Islet precursor cell (in vitro differentiated cells): Measurements from ENCODE around the gene SFMBT2.
"Not testable (repeated sequence)": the region's sequence is repeated elsewhere in the genome, so short reads cannot be mapped to it uniquely, and the experiment has no call there.

ENCODE experiments used
- DNase-seq: peaks from one replicate; pipeline ENCODE4 v3.0.0-alpha.2; 2018

The SFMBT2 gene

DNA sequence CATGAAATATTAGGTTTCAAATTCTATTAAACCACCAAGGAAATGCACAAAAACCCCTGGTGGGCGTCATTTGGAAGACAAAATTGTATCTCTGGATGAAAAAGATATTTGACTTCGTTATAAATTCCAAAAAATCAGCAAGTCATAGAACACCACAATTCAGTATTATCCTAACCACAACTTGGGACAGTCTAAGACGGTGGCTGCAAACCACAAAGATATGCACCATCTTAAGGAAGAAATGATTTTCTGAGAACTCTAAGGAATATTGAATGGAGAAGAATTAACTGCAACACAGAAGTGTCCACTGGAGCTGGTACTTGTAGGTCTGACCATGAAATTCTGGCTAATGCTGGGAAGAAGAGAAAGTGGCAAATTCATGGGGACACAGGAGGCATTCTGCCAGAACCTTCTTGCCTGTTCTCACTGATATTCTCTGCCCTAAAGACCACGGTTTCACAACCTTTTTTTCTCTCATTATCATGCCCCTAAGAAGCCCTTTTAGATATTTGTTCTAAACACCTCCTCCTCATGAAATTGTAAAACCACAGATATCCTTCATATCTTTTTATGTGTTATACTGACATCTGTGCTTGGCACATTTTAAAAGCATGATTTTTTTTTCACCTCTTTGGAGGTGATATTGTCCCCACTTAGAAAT, 92.9 kb downstream of the SFMBT2 start:
- no peak for DNase-seq

DNA sequence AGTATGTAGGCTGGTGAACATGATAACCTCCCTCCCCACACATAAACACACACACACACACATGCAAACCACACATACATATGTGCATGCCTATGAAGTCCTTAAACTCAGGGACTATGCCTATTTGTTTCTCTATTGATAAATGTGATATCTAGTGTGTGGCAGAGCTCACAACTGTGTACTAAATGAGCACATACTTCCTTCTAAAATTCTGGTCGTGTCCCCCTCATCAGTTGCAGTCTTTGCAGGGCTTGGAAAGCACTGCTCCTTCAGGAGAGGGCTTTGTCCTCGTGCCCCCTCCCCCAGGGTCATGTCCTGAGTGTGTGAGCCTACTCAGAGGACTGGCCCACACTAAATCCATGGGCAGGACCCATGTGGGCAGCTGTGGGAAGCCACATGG, 94.0 kb downstream of the SFMBT2 start:
- DNase-seq = no peak

DNA sequence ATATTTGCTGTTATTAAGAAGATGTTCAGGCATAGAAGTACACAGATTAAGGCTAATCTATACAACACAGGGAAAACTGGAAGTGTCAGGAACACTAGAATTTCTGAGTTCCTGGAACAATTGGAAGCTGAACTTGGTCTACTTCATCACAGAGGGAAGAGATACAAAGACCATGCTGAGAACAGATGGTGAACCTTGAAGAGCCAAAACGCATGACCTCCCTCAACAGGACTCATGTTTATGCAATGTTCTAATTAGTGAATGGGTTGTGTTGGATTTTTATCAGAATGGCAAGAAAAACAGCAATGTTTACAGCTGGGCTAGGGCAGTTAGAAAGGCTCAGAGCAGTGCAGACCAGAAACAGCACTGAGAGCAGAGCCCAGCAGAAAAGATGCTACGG, 94.9 kb downstream of the SFMBT2 start:
- no peak for DNase-seq

DNA sequence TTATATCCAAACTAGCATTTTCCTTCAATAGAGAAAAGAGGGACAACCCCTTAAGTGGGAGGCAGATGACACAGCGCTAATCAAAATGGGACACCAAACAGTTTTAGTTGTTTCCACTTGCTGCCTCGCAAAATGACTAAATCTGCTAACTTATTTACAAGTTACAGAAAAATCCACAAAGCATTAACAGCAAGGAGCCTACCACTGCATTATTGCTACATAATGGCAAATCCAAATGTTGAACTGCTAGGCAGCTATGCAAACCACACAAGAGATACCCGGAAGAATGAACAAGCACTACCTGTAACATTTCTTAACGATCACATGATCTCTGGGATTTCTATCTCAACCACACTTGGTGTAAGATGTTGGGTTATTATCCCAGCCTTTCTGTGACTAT, 96.7 kb downstream of the SFMBT2 start:
- no peak for DNase-seq

DNA sequence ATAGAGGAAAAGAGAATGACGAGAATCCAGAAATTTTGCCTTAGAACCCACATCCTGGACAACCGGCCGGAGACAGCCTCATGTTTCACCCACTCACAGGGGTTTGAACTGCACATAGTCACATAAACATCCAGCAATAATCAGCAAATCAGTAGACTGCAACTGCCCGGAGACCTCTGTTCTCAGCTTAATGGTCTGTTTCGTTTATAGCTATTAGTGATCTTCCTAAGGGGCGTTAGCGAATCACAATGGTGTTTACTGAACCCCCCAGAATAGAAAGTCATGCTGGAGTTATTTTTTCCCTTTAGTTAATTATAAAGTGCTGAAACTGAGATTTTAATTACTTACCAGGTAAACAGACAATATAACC, 98.4 kb downstream of the SFMBT2 start:
- no peak for DNase-seq

DNA sequence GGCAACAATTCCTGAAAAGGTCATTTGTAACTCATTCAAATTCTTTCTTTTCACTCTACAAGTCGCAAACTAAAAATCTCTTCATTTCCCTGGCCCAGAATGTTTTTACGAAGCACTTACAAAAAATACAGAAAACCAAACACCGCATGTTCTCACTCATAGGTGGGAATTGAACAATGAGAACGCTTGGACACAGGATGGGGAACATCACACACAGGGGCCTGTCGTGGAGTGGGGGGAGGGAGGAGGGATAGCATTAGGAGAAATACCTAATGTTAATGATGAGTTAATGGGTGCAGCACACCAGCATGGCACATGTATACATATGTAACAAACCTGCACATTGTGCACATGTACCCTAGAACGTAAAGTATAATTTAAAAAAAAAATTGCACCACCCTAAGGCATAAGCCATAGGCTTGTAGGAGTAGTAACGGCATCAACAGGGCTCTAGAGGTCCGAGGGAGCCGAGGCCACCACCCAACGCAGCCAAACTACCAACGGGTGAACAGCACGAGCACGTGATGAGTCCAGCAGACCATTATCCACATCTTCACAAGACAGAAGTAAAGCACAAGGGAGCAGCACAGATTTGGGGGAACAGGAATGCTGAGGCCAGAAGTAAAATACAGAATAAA, 98.9 kb downstream of the SFMBT2 start:
- DNase-seq = not testable (repeated sequence)

DNA sequence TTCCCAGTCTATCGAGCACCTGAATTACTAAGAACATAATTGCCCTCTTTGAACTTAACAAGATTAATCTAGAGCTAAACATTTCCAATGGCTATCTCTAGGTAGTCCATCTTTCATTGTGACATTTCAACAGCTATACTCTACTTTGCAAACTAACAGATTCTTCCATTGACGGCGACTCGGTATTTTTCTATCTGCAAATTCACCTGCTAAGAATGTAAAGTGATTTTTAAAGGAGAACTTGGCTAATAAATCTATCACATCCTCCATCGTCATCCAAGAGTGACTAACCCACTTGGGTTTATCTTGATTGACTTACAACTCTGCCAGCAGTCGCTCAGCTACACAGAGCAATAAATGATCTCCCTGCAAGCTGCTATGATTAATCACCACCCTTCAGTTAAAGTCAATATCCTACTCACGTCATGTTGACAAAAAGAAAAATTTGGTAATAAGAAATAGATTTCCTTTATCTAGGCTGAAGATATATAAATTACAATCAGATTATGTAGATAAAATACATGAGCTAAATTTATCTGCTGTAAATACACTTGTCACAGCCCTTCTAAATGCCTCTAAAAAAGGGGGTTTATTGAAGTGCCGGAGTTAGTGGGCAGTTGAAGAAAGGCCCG, 99.5 kb downstream of the SFMBT2 start:
- DNase-seq = no peak

DNA sequence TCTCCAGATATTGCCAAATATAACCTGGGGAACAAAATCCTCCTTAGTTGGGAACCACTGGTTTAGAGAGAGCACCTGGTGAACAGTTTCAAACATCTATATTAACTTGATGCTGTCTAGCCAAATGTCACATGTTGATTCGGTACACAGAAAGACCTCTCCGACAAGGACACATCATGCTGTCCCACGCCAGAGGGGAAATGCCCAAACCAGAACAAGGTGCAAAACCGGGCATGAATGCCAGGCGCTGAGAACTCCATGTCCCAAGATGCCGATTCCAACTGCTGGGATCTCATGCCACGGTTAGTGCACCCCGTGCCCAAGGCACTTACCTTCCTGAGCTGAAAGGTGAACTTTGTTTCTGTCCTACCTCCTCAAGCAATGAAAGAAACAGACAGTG, 100.8 kb downstream of the SFMBT2 start:
- DNase-seq = no peak

DNA sequence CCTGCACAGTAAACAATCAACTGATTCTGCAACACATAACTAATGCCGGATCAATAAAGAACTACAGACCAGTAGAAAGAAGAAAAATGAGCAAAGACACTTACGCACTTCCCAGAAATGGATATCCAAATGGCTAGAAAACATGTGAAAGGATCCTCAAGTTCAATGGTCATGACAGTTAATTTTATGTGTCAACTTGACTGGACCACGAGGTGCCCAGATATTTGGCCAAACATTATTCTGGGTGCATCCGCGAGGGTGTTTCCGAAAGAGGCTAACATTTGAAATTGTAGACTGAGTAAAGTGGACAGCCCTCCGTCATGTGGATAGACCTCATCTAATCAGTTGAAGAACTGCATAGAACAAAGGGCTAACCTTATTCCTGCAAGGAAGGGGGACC, 102.0 kb downstream of the SFMBT2 start:
- DNase-seq = no peak

DNA sequence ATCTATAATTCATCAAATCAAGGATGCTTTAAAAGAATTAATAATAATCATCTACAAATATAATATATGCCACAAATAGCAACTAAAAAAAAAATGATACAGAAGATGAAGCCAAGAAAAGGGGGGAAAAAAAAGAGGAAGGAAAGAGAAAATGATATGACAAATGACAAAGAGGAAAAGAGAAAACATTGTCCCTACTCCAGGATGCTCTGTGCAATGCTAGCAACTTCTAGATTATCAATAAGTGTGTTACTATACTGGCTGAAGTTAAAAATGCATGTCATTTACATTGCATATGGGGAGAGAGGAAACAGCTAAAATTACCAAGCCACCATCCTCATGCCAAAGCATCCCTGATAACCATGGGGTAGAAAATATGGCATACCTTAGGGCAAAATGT, 104.2 kb downstream of the SFMBT2 start:
- DNase-seq = no peak

DNA sequence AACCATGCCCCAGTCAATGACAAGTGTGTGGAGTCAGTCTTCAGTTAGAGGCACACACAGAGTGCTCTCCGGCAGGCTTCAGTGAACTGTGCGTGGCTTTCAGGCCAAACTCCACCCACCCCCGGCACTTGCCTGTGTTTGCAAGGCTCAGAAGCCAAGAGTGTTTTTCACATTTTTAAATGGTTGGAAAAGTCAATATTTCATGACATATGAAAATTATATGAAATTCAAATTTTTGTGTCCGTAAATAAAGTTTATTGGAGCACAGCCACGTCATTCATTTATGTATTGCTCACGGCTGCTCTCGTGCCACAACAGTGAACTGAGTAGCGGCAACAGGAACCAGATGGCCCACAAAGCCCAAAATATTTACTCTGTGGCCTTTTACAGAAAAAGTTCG, 104.7 kb downstream of the SFMBT2 start:
- DNase-seq = no peak

DNA sequence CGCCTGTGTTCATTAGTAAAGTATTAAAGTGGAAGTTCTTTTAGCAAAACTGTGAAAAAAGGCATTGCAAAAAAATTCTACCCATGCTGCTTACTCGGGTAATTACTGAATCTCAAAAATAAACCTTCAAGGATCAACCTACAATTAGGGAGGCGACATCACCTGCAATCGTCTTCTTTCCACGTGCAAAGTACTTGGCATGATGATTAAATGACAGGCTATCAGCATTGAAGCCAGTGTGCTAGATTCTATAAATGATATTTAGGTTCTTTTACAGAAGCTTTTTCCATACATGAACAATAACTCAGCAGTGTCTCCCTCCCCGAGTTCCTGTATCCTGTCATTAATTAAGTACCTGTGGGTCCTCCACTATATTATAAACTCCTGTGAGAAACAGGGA, 105.8 kb downstream of the SFMBT2 start:
- no peak for DNase-seq

DNA sequence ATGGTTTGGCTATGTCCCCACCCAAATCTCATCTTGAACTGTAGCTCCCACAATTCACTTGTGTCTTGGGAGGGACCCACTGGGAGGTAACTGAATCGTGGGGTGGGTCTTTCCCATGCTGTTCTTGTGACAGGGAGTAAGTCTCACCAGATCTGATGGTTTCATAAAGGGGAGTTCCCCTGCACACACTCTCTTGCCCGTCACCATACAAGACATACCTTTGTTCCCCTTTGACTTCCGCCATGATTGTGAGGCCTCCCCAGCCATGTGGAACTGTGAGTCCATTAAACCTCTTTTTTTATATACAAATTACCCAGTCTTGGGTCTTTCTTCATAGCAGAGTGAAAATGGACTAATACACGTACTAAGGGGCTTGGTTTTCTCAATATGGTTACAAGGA, 106.7 kb downstream of the SFMBT2 start:
- DNase-seq = no peak

DNA sequence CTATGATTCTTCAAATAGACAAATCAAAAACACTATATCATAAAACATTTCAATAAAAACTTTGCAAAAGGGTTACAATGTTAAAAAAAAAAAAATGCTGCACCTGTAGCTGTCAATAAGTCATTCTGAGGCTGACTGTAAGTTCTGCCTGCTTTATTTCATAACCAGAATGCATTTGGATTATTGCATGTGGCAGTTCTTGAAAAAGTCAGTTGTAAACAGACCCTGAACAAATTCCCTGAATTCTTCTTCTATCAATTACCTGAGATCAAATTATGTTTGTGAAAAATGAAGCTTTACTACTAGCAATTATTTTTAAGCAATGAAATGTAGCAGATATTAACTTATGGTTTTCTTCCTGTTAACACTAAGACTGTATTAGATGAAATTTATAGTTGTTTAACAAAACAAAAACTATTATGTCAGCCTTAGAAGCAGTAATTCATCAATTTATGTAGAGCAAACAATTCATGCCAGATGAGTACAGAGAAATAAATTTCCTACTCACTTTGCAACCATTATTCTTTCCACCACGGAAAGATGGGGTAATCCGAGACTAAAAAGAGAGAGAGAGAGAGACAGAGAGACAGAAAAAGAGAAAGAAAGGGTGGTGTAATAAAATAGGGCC, 107.8 kb downstream of the SFMBT2 start:
- no peak for DNase-seq

DNA sequence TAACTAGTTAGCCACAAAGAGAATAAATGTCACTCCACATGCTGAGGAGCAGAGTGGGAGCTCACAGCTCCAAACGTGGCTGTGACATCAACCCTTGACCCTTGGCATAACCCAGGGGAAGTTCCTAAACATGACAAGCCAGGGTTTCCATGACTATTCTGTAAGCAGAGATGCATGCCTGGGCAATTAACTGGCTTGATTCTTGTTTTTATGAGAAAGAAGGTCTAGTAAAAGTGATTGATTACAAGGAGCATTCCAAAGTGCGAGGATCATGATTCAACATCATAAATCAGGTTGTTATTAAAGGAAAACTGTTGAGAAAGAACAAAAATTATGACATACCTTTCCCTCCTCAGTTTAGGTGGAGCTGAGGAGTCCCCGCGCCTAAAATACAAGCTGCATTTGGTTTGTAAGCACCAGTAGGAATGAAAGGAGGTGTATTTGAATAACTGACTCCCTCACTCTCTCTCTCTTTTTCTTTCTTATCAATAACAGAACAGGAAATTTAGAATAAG, 108.4 kb downstream of the SFMBT2 start:
- peak; percentile 65 for DNase-seq

DNA sequence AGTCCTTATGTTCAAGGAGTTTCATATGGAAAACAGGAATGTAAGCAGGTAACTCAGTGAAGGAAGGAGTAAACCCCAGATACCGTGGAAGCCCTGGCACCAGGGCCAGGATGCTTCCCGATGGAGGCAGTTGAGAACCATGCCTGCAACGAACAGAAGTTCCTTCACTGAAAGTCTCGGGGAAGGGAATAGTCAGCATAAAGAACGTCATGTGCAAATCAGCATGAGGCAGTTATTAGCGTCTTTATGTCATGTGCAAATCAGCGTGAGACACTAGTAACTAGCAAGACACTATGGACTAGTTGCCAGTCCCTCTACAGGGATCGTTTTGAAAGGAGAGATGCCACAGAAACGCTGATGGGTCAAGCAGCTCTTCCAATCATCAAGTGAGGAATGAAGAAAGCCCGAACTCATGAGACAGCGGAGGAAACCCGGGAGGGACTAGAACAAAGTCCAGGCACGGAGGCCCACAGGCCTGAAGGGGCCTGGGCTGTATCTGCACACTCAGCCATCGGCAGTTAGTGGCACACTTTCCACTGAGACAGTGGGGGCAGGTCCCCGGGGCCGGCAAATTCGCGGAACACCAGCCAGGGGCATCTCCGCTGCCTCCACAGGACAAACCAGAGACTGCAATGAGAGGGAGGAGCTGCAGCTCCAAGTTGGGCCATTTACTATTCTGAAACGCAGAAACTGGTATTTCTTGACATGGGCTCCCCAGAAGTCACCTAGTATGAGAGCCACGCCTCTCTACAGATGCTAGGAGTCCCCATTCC, 109.6 kb downstream of the SFMBT2 start:
- peak; percentile 82 for DNase-seq

DNA sequence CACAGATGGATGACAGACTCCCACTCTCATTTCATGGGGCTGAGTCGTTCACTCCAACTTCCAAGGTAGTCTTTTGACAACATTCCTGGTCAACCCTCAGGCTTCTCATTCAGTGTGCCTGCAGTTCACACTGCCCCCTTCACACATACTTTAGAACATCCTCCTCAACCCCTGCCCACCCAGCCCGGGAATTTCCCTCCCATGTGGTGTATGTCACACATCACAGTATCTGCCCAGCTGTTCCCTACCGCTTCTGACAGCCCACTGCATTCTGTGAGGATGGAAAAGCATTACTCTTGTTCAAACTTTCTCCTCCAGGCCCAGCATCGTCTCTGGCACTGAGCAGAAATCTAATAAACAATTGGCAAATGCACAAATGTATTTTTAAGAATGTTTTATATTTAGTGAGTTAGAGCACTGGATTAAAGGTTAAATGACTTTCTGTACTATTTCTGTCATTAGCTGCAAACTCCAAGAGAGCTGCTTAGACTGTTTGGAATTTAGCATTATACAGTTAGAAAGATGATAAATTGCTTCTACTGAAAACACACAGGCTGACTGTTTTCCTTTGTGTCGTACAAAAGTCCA, 110.4 kb downstream of the SFMBT2 start:
- DNase-seq = peak; percentile 89

DNA sequence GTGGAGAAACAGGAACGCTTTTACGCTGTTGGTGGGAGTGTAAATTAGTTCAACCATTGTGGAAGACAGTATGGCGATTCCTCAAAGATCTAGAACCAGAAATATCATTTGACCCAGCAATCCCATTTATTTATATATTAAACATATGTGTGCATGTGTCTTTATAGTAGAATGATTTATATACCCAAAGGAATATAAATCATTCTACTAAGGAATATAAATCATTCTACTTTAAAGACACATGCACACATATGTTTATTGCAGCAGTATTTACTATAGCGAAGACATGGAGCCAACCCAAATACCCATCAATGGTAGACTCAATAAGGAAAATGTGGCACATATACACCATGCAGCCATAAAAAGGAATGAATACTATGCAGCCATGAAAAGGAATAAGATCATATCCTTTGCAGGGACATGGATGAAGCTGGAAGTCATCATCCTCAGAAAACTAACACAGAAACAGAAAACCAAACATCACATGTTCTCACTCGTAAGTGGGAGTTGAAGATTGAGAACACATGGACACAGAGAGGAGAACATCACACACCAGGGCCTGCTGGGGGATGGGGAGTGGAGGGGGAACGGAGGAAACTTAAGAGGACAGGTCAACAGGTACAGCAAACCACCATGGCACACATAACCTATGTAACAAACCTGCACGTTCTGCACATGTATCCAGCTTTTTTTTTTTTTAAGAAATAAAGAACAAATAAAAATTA, 111.1 kb downstream of the SFMBT2 start:
- DNase-seq = not testable (repeated sequence)

DNA sequence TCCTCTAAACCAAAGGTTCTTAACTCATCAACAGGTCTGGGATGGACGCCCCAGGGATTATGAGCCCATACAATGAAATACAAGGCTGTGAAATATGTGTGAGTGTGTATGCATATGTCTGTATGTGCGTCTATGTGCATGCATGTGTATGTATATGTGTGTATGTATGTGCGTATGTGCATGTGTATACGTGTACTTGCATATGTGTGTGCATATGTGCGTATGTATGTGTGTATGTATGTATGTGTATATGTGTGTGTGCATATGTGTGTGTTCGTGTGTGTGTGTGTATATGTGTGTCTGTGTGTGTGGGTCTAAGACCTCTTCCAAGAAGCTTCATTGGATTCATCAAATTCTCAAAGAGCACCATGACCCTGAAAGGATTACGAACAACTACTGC, 112.3 kb downstream of the SFMBT2 start:
- no peak for DNase-seq

DNA sequence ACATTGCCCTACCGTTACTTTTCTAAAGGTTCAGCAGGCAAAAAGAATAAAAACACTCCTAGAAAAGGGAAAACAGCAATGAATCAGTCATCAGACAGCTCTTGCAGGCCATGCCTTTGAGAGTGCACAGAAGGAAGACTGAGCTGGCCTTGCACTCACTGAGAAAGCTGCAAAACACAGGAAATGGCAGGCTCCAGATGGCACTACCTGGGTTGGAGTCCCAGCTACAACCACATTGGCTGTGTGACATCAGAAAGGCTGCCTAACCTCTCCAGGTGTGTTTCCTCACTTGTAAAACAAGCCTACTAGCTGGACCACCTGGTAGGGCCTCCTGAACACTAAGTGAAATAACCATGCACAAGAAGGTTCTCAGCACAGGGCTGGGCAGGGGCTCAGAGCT, 113.7 kb downstream of the SFMBT2 start:
- DNase-seq = no peak

DNA sequence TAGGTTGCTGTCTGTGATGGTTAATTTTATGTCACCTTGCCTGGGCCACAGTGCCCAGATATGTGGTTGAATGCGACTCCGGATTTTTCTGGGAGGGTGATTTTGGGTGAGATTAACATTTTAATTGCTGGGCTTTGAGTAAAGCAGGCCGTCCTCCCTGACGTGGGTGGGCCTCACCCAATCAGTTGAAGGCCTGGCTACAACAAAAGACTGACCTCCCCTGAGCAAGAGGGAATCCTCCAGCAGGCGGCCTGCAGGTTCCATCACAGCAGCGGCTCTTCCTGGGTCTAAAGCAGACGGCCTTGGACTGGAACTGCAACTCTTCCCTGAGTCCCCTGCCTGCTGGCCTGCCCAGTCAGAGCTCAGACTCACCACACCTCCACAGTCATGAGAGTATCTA, 114.2 kb downstream of the SFMBT2 start:
- DNase-seq = no peak

DNA sequence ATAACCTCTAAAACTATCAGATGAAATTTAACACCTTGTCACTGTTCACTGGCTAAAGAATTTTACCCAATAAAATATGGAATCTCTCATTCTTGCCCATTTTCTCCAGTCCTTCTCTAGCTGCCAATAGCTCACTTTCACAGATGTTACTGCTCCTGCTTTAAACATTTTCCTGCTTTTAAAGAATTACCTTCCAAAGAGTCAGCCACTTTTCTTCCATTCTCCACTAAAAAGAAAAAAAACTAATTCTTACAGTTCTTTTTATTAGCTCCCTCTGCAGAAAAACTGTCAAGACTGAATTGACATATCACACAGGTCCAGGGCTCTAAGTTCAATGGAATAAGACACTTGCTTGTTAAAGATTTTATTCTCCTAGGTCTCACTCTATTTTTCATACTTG, 114.8 kb downstream of the SFMBT2 start:
- no peak for DNase-seq
